HG03457 (cell line): ENCODE measurements around the gene PPP2R5E.

ENCODE experiments used
- ATAC-seq: cut with Tn5 transposase; IDR thresholded peaks from one replicate; pipeline ENCODE4 v1.9.1; 2021; ENCODE audit warnings: moderate number of reproducible peaks; ENCODE audit not compliant: unreplicated experiment

PPP2R5E gene

DNA sequence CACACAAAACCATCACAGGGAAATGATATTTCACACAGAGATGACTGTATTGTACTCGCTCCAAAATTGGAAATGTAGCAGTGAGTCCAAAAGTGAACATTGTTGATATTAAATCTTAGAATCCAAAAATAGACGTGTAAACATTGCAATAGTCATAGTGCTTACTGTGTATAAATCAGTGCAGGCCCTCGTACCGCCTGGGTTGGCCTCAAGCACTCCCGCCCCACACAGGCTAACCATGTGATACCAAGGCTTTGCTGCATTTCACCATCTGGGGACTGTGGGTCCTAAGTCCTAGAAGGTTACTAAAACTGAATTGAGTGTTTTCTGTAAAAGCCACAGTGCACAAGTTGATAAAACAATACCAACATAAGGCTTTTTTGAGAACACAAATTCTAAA is 107.3 kb downstream of the PPP2R5E start:
- ATAC-seq, result no peak

DNA sequence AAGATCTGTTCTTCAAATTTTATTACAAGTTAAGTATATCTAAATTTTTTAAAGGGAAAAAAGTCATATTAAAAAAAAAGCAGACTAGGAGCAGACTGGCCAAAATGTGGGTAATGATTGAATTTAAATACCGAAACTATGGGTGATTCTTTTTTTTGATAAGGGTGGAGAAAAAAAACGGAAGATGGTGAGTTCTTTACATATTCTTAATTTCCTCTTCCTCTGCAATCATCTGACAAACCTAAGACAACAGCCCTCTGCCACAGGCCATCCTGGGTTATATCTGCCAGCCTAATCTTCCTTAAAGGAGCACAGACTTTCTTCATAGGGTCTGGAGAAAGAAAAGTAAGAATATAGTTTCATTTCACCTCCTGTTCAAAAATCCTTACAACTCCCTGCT is 108.0 kb downstream of the PPP2R5E start:
- ATAC-seq, result no peak

DNA sequence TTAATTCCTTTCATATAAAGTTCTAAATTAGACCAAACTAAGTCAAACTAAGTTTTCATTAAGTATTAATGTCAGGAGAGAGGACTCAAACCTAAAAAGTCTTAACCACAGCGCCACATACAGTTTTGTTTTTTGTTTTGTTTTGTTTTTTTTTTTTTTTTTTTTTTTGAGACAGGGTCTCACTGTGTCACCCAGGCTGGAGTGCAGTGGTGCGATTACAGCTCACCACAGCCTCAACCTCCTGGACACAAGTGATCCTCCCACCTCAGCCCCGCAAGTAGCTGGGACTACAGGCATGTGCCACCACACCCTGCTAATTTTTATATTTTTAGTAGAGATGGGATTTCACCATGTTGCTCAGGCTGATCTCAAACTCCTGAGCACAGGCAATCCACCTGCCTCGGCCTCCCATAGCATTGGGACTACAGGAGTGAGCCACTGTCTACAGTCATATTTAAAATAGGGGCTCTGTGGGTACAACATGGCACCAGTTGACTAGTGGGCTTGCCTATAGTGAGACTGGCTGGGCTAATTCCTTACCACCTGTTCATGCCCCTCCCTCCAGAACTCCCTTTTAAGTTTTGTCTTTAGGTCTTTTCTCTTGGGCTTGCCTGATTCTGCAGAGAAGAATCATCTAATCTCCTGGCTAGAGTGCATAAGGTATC is 110.2 kb downstream of the PPP2R5E start:
- ATAC-seq, result no peak

DNA sequence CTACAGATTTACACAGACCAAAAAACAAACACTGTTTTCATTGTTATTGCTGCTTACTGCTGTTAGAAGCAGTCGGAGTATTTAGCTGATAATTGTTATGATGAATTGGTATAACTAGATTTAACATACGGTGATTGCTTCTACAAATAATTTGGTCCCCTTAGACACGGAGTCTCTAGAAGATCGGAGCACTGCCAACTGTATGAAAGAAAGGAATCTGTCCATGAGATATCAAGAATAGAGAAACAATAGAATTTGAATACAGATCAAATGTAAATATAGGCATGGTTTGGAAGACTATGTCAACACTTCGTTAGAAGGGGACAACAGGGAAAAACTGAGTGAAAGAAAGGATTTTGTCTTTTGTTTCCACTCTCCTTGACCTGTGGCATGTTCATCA is 110.9 kb downstream of the PPP2R5E start:
- ATAC-seq, result no peak

DNA sequence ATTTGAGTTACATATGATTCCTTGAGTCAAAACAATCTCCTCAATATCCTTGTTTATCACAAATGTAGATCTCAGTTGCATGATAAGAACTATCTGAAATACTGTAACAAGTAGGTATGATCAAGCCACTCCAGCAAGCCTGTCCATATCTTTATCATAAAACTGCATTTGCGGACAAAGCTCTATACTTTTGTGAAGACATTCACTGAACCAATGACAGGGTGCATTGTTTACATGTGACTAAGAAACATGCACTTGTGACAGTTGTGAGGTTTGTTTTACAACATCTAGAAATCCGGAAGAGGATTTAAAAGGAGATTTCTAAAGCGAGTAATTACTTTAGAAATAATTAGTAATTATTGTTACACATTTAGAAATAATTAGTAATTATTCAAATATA is 111.7 kb downstream of the PPP2R5E start:
- ATAC-seq, result no peak

DNA sequence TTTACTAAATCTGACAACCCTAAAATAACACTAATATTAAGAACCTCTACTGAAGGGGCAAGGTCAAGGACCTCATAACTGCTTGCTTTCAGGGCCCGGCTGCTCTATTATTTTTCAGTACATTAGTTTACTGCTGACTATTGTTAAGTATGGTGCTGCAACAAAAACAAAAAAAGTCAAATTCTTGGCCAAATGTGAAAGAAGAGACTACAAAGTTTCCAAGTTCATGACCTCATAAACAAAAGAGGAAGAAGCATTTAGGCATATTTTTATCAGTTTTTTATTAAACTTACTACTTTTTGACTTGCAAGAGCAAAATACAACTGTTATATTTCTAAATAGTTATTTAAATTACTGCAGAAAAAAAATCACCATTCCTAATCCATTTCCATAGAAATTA is 114.7 kb downstream of the PPP2R5E start:
- ATAC-seq, result no peak

DNA sequence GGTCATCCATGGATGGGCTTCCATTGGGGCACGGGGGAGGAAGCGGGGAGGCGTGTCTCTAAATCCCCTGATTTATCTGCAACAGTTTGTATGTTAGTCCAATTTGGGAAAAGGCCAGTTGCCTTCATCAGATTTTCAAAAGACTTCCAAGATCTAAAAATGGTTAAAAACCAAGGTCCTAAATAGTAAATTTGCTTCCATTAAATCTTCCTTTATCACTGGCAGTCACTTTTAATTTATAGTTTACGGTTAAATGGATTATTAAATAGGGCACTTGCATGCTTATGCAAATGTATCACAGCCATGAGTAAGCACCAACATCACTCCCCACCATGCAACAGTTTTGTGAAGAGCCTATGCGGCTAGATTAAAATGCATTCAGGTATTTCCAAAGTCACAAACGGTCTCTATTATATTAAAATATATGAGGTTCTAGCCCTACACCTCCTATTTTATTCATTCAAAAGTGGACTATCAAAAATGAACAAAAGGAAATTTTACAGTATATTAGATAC is 116.3 kb downstream of the PPP2R5E start:
- no peak for ATAC-seq

DNA sequence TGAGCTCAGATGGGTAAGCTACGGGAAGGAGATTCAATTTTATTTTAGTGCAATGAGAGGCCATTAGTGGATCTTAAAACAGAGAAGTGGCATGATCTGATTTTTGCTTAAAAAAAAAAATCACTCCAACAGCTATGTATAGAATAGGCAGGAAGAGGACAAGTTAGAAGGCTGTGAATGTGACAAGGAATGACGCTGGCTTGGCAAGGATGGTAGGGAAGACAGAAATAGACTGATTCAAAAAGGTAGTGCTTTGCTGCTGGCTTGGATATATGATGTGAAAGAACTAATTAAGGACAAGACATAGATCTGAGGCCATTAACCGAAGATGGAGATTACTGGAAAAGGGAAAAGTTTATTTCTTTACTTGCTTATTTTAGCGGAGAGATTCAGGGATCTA is 119.3 kb downstream of the PPP2R5E start:
- no peak for ATAC-seq

DNA sequence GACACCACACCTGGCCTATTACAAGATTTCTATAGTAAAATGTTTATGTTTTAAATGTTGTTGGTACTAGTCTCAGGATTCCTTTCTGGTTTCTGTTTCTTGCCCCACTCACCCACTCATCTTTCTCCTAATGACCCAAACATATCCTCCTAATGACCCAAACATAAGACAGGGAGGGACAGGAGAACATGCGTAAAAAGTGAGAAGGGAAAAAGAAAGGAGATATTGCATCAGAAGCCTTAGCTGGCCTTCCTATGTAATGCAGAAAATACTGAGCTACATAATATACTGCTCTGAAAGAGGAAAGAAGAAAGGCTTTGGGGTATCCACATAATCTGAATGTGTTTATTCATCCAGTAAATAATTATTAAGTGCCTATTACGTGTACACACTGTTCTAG is 119.8 kb downstream of the PPP2R5E start:
- ATAC-seq, result no peak

DNA sequence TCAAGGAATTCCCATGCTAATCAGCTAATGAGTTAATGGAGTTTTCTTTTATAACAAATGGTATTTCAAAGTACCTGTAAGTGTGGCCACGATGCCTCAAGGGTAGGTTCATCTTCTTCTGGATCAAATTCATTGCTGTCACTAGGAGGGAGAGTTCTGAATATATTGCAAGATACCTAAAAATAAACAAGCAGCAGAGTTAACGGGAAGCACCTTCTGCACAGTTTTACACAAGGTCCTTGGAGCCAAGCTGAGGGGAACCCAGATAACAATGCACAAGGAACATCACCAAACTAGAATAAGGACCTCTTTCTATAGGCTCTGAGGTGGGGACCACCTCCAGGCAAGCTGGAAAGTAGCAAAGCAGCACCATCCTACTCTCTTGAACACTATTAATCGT is 121.3 kb downstream of the PPP2R5E start:
- no peak for ATAC-seq

DNA sequence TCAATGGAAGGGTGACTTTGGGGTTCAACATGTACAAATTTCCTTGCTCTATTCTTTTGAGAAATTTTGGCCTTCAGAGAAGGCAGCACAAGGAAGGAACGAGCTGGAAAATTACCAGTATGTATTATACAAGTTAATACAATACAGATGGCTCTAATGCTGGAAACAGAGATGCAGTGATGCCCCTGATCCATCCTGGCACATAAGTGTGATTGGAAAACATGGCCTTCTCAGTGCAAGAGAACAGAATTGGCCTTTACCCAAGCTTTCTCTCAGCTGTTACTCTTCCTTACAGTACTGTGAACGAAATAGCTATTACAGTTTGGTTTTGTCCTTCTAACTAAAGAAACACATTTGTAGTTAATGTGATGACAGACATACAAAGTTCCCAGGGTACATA is 122.0 kb downstream of the PPP2R5E start:
- no peak for ATAC-seq

DNA sequence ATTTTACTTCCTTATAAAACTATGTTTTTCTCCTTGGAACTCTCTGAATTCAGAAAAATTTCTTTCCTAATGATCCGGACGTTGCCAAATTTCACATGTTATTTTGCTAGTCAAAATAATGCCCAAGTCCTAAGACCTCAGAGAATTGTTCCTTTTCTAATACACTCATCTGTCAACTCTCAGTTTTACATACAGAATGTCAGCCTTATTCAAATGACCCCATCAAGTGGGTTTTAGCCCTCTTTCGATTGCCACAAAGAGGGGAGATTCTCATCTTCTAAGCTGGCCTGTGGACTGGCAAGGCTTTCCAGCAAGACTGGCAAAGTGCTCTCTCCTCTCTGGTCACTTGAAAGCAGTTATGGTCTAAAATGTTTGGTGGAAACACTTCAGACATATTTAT is 125.2 kb downstream of the PPP2R5E start:
- no peak for ATAC-seq

DNA sequence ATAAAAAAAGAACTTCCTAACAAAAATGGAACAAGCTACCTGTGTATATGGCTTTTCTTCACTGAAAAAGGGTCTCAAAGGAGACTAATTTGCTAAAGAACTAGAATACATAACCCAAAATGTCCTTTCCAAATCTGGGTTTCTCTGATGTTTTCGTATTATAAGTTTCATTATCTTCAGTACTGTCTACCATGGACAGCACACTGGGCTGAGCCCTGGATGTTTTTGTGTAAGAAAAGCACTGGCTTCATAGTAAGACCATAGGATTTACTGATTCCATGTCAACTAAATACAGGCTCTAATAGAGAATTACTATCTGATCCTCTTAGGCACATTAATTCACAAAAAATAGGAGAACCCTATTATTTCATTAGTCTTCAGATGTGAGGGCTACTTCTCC is 130.2 kb downstream of the PPP2R5E start:
- no peak for ATAC-seq

DNA sequence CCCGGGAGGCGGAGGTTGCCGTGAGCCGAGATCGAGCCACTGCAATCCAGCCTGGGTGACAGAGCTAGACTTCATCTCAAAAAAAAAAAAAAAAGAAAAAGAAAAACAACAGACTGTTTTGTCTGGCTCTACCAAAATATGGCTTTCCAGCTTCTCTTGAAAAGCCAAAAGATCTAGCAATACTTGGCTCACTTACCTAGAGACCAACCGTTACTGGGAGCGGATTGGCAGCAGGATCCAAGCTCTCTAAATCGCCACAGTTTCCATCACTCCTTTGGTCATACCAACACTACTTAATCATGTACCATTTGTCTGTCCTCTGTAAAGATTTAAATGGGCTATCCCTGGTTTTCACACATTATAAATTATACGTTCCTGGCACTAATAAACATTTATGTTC is 136.8 kb downstream of the PPP2R5E start:
- no peak for ATAC-seq

DNA sequence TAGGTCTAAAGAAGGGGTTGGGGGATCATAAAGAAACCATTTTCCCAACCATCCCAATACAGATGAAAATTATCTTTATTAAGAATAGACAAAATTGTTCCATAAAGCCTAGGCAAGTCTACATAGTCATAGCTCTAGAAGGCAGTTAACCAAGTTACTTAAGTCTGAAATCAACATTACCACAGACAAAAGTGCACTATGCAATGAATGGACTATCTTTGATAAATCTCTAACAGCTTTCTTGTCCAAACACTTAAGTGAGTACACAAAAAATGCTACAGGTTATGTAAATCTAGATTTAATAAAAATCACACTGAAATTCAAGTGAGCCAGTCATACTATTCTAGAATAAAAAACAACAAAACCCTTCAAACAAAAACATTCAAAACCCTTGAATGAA is 137.5 kb downstream of the PPP2R5E start:
- no peak for ATAC-seq

DNA sequence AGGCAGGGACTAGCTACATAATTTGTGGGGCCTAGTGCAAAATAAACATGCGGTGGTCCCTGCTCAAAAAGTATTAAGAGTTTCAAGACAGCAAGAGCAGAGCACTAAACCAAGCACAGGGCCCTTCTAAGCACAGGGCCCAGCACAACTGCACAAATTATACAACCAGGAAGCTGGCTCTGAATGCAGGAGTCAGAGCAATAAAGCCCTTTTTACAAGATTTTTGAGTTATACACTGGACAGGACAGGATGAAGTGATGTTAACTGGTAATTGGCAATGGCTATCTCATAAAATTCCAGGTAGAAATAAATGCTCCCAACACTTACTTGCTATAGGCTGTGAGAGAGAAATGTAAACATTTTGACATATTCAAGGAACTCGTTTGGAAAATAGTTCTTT is 138.3 kb downstream of the PPP2R5E start:
- no peak for ATAC-seq

DNA sequence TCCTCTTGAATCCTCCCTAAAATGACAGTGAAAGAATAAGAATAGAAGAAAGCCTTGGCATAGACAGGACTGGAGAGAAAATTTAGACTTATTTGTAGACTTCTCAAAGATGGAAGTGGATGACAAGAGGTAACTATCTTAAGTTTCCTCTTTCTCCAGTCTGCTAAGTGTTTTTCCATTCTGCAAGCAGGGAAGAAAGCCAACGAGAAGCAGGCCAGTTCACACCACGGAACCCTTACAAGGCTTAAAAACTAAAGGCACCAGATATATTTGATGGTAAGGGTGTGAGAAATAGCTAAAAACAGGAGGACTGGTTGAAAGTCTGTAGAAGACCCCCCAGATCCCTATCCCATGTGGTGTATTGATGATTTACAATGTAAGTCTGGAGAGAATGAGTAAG is 141.5 kb downstream of the PPP2R5E start:
- no peak for ATAC-seq

DNA sequence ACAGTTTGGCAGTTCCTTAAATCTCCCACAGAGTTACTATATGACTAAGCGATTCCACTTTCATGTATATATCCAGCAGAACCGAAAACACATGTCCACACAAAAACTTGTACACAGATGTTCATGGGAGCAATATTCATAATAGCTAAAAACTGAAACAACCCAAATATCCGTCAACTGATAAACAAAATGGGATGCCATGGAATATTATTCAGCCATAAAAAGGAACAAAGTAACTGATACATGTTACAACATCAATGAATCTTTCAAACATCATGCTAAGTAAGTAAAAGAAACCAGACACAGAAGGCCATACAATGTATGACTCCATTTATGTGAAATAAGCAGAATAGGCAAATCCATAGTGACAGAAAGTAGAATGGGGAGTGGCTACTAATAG is 144.2 kb downstream of the PPP2R5E start:
- no peak for ATAC-seq

DNA sequence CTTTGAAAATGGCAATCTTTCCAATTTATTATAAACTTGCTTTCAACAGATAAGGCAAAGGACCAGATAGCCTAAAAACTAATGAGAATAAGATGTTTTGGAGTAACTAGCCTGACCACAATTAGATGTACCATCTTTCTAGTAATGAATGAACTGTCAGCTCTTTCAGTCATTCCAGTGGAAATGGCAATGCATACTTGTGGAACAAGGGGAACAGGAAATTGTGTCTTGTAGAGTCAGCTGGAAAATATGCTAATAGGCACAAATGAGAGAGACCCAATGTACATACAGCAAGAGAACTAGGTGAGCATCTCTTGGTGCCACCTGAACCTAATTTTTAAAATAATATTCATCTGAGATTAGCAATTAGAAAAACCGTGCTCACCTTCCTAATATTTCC is 148.3 kb downstream of the PPP2R5E start:
- no peak for ATAC-seq

DNA sequence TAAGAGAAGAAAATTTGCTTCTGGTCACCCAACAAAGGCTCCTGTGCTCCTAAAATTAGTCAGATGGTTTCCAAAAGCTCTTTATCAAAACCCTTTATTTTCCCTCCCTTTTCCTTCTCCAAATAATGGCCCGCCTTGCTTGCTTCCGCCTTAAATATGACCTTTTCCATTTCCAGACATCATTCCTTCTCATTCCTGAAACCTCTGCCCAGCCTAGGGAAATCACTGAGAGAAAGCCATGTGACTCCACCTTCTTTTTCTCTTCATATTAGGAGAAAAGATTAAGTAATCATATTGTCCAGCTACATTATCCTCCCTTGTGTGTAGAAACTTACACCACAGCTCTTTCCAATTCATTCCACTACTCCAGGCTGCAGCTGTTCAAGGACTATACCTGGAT is 148.7 kb downstream of the PPP2R5E start:
- no peak for ATAC-seq

DNA sequence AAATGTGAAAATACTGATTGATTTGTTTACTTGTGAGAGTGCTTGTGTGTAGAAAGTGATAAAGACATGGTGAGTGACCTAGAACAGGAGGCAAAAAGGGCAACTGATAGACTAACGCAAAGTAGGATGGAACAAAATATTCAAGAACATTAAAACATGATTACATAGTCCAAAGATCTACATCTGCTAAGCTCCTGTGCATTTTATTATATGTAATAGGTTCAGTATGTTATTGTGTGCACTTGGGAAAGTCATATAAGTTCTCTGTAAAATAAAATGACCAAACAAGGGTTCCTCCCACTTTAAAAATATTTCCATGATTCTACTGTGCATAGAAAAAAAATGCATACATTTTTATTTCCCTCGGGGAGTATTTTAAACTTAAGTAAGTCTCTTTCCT is 150.2 kb downstream of the PPP2R5E start:
- ATAC-seq, result no peak

DNA sequence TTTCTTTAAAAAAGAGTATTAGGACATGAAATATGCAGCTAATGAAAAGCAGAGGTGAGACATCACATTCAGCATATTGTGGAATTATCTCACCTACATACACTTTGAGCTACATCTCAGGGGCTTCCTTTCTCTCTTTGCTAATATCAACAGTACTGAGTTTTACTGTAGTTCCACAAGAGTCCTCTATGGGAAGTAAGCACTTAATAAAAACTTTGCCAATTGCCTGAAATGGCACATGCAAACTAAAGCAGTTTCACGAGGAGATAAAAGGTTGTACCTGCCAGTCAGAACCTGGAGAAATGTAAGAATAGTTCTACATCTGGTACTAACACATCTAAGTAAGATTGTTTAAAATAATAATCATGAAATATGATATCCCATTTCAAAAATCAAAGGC is 150.9 kb downstream of the PPP2R5E start:
- ATAC-seq, result no peak

DNA sequence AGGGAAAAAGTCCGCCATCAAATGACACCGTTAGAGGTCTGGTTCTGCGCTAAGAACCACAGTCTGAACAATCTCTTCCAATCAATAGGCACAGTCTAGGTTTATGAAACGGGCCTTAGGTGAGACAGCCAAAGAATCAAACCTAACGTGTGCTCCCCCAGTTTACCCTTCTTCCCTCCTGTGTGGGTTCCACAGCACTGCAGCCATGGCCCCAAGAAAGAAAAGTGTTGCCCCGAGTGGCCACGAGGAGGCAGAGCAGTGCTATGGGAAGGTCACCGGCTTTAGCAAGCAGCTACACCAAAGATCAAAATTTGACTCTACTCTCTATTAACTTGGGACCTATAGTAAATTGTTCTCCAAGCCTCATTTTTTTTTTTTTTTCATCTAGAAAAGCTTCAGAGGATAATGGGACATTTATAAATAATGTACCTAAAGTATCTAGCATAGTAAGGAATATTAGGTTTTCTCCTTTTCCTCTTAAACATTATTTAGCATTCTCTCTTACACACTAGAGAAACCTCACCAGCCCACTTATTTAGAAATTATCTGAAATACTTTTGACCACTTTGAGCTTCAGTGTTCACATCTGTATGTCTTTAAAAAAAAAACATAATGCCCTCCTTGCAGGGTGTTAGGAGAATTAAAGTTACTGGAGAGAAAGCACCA is 154.3 kb downstream of the PPP2R5E start:
- ATAC-seq, result no peak
